ENCODE measurements around the gene ACKR3.

The ACKR3 gene

DNA sequence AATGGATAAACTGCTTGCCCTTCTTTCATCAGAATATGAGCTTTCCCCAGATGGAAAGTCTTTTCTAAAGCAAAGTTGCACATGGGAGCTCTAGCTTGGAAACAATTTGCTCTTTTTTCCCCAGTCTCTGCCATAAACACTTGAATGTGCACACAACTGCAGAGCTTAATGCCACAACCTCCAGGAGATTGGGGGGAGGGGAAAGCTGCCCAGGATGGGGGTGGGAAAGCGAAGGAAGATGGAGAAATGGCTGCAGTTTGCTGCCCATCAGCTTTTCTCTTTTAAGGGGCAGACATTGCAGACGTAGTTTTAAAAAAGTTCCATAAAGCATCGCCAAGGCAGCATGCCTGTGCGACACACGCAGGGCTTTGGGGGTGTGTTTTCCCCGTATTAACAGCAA lies 1.5 kb downstream of the ACKR3 start:
- no peak for DNase-seq

DNA sequence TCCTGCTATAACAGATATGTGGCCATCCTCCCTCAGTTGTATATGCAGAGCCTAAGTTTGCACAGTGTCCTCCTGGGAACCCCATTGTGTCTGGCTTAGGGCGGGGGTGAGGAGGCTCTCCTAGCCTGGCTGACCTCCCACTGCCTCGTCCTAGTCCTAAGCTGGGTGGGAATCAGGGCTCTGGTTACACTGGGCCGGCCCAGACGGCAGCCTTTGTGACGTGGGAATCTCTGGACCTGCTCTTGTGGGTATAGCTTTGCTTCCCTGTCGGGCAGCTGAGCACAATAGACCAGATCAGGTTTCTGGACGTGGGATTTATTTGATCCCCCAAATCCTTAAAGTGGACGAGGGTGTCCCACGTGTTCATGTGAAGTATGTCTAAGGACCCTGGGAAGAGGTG lies 2.9 kb downstream of the ACKR3 start:
- no peak for DNase-seq

DNA sequence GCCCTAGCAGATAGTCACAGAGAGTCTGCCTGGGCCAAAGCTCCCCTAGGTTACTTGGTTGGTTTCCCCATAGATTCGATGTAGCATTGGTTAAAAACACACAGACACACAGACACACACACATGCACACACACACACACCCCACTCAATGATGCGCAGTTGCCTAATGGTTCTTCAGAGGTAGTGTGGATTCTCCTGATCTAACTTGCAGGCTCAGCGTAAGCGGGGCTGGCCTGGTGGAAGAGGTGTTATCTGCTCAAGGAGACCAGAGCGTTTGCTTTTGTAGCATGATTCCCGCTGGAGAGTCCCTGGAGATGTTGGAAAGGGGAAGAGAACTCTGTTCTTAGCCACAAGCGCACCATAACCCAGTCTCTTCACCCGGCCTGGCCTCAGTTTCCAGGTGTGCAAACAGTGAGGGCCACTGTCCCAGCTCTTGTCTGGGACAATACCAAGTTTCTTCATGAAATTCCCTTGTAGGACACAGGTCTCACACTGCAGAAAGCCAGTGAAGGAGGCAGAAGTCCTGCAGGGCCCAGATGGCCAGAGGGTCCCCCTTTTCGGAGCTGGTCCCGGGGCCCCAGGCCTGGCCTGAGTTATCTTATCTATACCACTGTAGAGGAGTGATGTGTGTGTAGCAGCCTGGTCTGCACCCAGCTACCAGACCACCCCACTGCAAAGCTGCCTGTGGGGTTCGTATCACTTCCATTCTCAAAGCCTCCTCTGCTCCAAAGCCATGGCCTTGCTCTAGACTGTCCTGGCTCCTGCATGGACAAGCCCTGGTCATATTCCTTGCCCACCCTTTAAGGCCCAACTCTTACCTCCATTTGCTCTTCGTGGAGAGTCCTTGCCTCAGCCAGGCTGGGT lies 3.7 kb downstream of the ACKR3 start:
- no peak for DNase-seq

DNA sequence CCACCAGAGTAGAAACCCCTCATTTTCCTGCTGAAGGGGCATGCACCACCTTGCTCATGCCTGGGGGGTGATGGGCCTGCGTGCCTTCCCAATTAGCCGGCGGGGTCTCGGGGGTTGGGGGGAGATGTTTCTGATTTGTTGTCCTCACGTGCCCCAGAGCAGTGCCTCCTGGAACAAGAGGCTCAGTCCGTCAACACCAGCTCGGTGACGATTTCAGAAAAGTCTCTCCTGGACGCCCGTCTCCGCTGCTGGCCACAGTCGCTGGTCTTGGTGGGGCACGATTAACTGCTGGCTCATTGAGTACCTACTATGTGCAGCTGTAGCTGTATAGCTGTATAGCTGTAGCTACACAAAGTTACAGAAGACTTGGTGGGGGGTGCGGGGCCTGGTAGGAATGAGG lies 4.4 kb downstream of the ACKR3 start:
- DNase-seq: no peak

DNA sequence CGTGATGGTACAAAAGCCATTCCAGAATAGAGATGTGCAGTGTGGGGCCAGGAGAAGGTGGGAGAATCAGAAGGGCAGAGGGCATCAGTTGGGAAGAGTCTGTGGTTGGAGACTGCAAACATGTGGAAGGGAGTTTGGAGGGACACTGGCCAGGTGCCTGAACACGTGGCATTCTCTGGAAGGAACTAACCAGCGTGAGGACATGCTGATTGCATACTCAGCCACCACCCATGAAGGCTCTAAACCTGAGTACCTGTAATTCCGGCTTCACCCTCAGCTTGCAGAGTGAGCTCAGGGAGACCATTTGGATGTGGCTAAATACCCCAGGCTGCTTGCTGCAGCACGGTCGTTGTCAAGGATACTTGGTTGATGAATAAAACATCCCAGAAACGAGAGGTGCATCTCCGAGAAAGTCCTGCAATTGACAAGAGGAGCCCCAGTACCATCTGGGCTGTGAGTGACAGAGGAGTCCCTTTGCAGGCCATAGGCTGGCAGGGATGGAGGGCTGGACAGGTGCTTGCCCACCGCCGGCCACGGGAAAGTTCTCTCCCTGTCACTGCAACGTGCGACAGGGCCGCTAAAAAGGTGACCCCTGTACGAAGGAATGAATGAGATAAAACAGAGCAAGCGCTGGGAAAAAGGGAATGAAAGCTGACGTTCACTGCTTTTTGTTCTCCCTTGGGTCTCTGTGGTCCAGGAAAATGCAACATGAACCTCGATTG lies 5.0 kb downstream of the ACKR3 start:
- DNase-seq: no peak

DNA sequence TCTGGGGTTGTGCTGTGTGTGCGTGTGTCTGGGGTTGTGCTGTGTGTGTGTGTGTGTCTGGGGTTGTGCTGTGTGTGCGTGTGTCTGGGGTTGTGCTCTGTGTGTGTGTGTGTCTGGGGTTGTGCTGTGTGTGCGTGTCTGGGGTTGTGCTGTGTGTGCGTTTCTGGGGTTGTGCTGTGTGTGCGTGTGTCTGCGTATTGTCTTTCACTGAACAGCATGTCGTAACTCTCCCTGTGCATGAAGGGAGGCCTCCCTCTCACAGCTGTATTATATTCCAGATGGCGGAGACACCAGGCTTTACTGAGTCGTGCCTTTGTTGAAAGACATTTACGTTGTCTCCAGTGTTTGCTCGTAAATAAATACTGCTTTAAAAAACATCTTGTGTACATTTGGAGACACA lies 5.9 kb downstream of the ACKR3 start:
- no peak for DNase-seq

DNA sequence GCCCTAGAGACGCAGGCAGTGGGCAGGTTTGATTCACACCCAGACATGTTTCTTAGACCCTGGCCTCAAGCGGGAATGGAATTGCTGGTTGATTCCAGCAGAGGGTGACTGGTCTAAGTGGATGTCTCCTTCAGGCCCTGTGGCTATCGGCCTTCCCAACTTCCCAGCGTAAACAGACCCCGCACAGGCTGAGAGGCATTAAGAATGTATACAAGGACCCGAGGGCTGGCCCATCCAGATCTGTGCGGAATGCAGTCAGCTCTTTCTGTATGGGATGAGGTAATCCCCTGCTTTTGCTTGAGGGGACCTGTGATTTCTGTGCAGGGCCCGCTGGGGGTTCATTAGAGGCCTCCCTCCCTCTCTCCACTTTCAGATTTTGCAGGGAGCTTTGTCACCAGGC lies 6.5 kb downstream of the ACKR3 start:
- DNase-seq: no peak

DNA sequence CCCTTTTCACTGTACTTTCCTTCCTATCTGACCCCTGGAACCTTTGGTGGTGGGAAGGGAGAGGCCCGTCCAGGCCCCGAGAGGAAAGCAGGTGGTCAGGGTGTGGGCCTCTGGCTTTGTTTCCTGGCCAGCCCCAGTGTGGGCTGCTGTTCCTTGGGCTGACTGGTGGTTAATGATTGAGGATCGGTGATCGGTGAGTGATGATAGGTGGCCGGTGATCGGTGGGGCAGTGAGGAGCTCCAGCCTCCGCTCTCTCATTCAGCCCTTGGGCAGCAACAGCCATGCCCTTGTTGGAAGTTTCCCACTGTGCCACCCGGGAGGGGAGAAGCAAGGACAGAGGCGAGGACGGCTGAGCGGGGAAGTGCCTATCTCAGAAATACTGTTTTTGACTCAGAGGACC lies 7.3 kb downstream of the ACKR3 start:
- no peak for DNase-seq

DNA sequence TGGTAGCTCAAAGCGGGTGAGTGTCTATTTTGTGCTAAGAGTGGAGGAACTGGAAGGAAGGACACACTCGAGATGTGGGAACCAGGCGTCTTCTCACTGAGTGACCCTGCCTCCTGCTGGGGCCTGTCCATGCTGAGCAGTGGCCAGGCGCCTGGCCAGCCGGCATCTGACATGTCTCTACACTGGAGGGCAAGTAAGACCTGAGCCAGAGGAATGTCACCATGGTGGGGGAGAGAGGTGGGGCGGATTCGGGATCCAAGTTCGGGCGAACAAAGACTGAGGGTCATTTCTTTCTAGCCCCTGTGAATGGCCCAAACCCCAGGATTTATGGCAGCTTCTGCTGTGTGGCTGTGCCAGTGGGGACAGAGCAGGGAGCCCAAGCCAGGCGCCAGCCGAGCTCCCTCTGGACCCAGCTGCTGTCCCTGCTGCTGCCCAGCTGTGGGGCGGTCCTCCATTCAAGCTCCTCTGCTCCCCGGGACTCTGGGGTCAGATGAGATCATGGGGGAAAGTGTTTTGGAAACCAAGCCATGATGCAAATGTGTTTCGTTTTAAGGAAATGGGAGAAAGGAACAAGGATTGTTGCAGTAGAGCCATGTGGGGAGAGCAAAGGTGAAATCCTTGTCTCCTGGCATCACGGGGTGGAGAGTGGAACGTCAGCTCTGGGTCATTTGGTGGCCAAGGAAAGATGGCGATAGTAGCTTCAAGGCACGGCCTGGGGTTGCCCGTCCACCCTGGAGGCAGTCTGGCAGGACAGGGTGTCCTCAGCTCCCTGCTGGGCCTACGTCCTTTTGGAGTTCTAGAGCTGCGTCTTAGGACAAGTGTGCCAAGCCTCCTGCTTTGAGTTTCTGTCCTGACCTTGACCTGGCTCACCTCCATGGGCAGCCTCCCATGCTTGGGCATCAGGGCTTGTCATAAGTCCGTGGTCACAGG lies 8.1 kb downstream of the ACKR3 start:
- no peak for DNase-seq

DNA sequence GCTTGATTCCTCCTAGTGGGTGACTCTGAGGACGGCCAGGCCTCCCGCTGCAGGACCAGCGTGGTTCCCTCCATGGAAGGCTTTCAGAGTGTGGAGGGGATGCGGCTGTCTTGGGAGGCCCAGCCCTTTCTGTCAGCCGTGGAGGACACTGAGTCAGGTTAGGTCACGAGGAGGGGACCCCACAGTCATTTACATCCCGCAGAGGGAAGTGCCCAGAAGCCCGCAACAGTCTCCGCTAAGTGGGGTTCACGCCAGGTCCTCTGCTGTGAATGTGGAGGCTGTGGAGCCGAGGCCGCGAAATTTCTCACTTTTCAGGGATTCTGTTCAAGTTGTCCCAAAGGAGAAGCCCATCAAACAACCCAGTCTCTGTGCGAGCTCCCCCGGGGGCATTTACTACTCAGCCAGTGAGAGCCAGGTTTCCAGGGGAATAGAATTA lies 8.8 kb downstream of the ACKR3 start:
- no peak for DNase-seq

DNA sequence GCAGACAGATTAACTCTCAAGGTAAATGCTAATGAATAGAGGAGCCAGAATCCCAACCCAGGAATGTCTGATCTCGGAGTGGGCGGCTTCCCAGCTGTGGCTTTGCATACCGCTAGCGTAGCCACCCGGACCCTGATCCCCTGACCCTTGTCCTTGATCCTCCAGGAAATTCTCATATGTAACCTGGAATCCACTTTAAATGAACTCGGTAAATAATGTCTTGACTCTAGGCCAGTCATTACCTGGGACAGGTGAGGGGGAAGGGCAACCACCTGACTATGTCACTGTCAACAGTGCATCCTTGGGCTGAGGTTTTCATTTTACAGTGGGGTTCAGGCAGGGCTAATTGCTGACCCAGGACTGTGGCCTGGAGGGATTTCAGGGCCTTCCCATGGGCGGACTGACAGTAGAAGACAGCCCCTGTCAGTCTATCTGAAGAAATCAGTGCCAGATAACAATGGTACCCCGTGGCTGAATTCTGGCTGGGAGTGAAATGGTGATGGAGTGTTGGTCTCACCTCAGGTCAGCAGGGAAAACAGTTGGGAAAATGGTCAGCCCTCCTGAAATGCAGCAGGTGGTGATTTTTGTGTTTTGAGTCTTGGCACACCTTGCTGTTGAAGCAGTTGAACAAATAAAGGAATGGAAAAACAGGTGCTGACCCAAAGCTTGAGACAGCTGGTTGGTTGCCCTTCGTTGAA lies 9.6 kb downstream of the ACKR3 start:
- no peak for DNase-seq

DNA sequence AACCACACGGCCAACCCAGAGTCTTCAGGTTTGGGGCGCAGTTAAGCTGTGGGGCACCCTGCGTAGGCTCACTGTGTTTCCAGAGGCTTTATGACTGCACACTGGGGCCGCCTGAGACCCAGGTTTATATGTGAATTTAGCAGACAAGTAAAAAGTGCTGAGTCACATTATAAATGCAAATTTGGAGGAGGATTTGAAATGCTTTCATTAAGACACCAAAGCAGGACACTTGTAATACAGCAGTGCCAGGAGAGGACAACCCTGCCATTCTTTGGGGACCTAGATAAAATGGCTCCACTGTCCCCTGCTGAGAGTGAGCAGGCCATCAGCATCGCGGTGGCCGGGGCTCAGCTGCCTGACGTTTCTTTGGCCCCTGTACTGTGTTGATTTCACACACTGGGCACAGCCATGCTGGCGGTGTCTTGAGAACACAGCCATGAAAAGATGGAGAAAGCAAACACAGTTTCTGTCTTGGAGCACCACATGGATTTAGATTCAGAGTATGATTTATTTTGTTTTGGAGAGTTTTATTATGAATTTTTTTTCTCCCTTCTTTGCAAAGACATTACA lies 10.2 kb downstream of the ACKR3 start:
- no peak for DNase-seq

DNA sequence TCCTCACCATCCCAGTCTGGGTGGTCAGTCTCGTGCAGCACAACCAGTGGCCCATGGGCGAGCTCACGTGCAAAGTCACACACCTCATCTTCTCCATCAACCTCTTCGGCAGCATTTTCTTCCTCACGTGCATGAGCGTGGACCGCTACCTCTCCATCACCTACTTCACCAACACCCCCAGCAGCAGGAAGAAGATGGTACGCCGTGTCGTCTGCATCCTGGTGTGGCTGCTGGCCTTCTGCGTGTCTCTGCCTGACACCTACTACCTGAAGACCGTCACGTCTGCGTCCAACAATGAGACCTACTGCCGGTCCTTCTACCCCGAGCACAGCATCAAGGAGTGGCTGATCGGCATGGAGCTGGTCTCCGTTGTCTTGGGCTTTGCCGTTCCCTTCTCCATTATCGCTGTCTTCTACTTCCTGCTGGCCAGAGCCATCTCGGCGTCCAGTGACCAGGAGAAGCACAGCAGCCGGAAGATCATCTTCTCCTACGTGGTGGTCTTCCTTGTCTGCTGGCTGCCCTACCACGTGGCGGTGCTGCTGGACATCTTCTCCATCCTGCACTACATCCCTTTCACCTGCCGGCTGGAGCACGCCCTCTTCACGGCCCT lies 11.2 kb downstream of the ACKR3 start:
- no peak for DNase-seq

DNA sequence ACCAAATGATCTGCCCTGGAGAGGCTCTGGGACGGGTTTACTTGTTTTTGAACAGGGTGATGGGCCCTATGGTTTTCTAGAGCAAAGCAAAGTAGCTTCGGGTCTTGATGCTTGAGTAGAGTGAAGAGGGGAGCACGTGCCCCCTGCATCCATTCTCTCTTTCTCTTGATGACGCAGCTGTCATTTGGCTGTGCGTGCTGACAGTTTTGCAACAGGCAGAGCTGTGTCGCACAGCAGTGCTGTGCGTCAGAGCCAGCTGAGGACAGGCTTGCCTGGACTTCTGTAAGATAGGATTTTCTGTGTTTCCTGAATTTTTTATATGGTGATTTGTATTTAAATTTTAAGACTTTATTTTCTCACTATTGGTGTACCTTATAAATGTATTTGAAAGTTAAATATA lies 11.9 kb downstream of the ACKR3 start:
- DNase-seq: no peak

DNA sequence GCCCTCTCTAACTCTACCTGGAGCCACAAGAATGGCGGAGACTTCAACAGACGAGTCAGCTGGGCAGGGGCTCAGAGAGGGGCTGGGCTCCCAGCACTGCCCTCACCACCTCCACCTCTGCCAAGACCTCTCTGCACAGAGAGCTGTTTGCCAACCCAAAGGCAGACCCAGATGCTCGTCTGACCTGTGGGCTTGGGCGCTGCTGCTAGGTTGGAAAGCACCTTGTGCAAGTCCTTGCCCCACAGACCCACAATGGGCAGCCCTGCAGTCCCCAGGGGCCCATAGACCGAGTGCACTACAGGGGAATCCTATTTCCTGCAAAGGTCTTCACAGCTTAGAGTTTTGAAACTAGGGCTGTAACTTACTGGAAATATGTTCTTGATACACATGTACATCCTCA lies 13.3 kb downstream of the ACKR3 start:
- no peak for DNase-seq

DNA sequence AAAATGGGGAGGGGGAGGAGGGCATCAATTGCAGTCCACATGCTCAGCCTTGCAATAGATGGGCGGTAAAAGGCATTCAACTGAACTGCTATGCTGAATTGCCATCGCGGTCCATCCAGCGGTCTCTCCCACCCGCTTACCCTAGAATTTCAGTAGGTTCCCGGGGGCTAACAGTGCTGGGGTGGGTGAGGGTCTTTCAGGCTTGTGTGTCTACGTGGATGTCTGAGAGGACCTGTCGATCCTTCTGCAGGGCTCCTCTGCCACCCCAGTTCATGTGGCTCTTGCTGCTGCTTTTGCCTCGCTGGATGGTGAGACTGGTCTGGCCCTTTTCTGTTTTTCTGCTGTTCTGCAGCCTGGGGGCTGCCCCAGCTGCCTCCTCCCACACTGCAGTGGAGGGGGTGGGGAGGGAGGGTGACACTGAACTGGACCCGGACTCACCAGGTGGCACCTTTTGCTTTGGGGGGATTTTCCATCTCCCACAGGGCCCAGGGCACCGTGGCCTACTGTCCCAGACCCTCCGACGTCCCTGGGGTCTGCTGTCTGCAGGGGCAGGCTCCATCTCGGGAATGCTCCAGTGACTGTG lies 14.1 kb downstream of the ACKR3 start:
- no peak for DNase-seq

DNA sequence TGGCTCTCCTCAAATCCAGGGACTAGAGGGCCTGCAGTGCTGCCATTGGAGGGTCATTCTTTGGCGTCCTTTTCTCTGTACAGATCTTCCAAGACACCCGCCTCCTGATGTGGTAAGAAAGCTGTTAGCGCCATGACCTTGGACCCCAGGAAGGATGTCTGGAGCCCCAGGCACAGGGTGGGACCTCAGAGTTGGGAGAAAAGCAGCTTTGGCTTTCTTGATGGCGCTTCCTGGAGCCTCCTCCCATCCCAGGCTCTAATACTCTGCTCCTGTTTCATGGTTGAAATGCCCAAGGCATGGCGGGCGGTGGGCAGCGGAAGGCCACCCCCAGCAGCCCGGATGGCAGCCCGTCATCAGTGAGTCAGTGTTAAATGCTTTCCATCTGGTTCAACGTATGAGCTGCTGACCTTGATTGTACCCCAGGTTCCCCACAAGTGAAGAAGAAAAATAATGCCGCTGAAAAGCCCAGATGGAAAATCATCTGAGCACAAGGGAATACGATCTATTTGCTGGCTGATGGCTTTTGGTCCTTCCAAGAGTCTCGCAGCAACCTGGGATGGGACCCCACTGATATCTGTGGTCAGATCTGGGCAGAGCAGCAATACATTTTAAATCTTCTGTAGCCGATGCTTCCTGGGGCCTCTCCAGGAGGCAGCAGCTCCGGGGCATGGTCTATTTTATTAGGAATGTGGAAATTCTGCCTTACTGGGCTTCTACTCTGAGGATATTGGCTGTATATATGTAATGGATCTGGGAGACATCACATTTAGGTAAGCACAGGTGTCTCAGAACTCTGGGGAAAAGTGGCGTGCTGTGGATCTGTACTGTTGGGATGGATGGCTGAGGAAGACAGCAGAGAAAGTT lies 15.1 kb downstream of the ACKR3 start:
- no peak for DNase-seq

DNA sequence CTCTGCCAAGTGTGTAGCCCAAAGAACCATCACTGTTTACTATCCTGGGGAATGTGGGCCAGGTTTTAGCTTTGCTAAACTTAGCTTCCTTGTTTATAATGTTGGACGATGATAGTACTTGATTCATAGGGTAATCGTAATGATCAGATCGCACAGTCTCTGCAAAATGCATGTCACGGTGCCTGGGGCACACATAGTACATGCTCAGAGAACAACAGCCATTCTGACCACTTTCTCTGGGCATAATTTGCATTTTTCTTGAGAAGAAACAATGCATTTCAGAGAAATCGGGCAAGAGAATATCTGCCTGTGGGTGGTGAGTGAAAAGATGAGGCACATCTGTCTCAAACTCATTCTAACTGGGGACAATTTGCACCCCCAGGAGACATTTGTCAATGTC lies 16.3 kb downstream of the ACKR3 start:
- DNase-seq: no peak

DNA sequence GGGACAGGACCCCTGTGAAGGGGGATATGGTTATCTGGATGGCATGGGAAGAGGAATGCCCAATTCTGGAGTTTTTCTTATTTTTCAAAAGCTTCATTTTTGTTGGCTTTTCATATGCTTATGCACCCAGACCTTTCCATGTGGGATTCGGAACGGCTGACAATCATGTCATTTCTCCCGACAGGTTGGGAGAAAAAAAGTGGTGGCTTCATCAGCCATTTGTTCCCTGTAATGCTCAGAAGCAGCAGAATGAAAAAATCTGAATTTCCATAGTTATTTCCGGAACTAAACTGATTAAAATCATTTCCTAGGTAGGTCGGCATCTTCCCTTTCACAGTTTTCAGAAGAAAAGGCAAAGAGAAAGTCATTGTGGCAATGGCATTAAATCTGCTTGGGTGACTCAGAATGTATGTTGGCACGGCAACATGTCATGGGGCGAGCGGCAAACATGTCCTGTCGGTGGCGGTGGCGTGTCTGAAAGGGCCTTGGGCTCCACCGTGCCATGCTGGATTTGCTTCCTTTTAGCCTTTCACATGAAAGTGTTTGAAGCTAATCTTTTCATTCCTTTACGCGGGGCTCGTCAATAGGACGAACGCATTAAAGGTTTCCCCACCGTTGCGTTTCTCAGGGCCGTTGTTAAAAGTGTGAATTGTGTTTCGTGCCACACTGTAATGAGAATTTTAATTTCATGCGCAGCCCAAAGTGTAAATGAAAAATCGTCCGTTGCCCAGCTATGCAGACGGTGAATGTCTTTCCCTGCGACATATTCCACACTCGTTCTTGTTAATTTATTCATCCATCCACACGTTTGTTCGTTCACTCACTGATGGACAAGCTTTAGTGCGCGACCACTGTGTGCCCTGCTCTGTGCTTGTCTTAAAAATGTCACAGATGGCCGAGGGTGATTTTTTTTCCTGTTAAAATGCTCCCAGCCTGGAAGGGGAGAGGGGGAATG lies 18.5 kb downstream of the ACKR3 start:
- DNase-seq: no peak
